OCI-LY1 (cell line): Measurements from ENCODE around the gene ITGB8.

Source experiments
- CTCF ChIP-seq: fragments of 200-600 bp; sonication (generic), shearing (Covaris generic); IDR thresholded peaks from 2 replicates; pipeline ENCODE4 v1.5.1; 2017; ENCODE audit warnings: mild to moderate bottlenecking, antibody characterized with exemption, low read length, moderate library complexity, mixed read lengths
- EZH2 ChIP-seq: fragments of 200-600 bp; sonication (generic), shearing (Covaris generic); IDR thresholded peaks from 2 replicates; pipeline ENCODE4 v1.8.0; 2017; ENCODE audit warnings: borderline replicate concordance, mixed run types, mild to moderate bottlenecking, antibody characterized with exemption, low read length, moderate library complexity, mixed read lengths

GRCh38 chr7:20404320-20404719 is 73.6 kb downstream of the ITGB8 start:
- TF ChIP-seq CTCF (no peak), EZH2 (no peak)
